Pulmonary artery endothelial cell (primary cell): ENCODE measurements around the gene CETP. TPM values are rescaled to one million over a fixed set of nuclear protein-coding genes. Genes with fewer than 3 reads are reported as not detected.
A peak's percentile ranks its signal among the peaks of the same experiment; 100 is the strongest.
"Not testable (repeated sequence)": the region's sequence is repeated elsewhere in the genome, so short reads cannot be mapped to it uniquely, and the experiment has no call there.

ENCODE experiments used
- DNase-seq: peaks from one replicate; pipeline ENCODE4 v3.0.0-alpha.2; 2011; ENCODE audit warnings: low read depth, low spot score
- total RNA-seq: library from RNA; depleted of rRNA; stranded (reverse); fragments of >200 nt; gene quantifications from 2 replicates; pipeline ENCODE4 v1.2.3, GENCODE V29; 2014

The CETP gene
- total RNA-seq, 1 donor from 2014 or later, result 0.33 TPM

DNA sequence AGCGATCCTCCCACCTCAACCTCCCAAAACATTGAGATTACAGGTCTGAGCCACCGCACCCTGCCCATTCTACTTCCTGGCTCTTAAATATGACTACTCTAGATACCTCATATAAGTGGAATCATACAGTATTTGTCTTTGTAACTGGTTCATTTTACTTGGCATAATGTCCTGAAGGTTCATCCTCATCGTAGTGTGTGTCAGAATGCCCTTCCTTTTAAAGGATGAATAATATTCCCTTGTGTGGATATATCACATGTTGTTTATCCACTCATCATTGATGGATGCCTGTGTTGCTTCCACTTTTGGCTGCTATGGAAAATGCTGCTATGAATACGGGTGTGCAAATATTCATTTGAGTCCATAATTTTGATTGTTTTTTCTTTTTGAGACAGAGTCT, 5.7 kb upstream of the CETP start:
- DNase-seq, result no peak

DNA sequence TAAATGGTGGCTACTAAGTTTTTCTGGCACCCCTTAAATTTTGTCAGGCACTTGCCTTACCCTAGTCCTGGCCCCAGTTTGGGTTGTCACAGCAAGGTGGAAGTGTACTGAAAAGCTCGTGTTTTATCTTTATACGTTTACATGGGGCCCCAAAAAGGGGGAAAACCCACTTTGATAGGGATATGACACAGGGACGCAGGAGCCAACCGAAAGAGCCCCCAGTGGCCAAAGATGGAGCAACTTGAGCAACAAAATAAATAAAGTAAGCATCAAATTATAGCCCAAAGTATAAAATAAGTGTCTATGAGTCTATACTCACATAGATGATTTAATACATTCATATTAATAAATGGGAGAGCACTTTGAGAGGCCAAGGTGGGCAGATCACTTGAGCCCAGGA, 5.0 kb upstream of the CETP start:
- no peak for DNase-seq

DNA sequence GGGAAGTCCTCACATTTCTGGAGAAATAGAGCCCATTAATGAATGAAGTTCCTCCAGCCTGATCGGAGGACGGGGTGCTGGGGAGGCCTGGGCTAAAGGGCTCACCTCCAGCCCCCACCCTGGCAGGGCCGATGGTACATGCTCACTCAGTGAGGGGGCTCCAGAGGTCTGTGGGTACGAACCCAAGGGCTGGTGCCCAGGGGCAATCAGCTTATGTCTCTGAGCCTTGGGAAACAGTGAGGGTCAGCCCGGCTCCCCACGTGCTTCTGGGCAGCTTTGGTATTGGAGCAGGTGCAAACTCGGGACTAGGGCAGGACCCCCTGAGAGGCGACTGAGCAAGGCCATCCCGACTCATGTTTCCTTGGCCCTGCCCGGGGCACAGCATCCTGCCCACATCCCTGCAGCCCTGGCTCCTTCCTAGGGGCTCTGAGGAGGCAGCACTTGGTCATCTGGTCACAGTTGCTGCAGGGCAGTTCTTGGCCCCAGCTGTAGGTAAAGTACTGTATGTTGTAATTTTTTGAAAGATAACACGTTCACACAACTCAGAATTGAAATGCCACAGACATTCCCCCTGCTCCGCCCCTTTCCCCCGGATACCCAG, 969 bp upstream of the CETP start:
- no peak for DNase-seq

DNA sequence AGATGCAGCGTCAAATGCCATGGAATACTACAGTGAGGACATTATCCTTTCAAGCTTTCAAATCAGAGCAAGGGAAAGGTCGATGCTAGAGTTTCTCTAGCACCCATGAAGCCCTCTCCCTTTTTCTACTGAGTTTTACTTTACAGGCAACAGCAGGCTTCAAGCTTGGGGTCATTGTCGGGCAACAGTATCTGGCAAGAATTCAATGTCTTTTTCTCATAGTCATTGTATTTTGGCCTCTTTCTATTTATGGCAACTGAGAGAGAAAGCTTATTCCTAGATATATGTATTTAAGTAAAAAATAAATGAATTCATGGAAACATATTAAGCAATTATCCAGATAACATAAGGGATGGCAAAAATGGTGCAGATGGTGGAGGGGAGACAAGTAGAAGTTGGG, 364 bp upstream of the CETP start:
- DNase-seq, result no peak

DNA sequence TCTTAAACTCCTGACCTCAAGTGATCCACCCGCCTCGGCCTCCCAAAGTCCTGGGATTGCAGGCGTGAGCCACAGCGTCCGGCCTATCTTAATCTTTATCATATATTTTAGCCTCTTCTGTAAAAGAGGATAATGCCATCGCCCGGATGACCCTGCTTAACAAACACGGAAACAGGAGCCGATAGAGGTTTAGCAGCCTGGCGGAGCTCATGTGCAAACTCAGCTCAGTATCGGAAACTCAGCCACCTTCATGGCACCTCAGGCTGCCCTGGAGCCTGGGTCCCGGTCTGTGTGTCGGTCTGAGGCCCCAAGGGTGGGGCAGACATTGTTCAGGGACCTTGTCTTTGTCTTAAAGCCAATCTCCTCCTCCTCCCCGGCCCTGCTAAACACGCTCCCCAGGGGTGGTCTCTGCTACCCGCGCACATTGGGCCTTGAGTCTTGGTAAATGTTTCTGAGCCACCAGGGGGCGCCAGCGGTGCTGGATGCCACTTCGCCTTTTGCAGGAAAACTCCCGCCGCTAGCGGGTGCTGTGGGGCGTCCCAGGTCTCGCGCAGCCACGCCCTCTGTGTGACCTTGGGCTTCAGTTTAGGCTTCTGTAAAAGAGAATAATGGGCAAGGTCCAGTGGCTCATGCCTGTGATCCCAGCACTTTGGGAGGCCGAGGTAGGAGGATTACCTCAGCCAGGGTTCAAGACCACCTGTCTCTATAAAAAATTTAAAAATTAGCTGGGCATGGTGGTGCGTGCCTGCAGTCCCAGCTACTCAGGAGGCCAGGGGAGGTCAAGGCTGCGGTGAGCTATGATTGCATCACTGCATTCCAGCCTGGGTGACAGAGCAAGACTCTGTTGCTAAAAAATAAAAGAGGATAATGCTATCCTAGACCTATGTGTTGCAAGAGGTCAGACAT, 2.7 kb downstream of the CETP start:
- DNase-seq, result peak; percentile 30

DNA sequence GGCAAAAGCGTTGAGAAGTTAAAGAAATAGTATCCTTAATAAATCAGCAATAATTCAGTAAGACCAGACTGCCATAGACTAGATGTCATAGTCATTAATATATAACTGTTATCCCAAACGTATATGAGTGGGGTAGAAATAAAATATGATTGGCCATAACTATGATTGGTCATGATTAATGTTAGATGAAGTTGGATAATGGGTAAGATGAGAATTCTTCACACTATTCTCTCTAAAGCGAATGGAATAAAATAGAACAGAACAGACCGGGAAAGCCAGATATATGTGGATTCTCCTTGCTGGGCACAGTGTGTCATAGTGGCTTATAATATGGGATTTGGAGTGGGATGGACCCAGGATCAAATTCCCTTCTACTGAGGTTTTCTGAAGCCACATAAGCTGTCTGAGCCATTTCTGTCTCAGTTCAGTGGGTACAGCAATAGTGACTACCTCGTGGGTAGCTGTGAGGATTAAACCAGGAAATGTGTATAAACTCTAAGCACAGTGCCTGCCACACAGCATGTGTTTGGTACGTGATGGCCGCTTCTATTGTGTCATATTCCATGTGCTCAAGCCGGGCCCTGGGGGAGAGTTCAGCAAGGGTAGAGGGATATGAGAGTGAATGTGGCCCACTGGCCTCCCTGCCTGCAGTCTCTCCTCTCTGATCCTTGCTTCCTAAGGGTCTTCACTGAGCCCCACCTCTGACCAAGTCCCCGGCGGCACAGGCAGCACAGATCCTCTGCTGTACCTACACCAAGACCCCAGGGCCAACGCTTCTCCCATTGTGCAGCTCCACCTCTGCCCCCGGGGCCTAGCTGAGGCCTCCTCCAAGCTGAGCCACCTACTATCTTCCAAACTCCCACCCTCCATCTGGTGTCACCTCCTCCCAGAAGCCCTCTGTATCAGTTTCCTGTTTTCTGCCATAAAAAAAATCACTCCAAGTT, 3.7 kb downstream of the CETP start:
- DNase-seq, result no peak

DNA sequence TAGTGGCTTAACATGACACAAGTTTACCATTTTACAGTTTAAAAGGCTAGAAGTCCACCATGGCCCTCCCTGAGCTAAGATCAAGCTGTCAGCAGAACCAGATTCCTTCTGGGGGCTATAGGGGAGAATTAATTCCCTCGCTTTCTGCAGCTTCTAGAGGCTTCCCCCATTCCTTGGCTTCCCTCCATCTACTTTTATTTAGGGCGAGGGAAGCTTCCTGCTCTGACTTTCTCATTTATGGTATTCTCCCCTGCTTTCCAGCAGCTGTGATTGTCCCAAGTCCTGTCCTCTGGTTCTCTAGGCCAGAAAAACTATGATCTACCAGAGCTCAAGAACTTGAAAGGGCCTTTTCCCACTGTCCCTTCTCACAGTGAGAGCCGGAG, 4.3 kb downstream of the CETP start:
- DNase-seq, result no peak

DNA sequence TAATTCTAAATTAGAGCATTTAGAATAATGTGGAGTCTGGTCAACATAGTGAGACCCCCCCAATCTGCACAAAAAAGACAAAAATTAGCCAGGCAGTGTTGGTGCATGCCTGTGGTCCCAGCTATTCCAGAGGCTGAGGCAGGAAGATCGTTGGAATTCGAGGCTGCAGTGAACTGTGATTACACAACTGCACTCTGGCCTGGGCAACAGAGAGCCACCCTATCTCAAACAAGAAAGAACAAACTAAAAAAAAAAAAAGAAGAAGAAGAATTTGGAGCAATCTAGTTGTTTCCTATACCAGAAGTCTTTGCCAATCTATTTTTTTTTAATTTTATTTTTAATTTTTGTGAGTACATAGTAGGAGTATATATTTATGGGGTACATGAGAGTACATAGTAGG, 6.0 kb downstream of the CETP start:
- DNase-seq, result no peak

DNA sequence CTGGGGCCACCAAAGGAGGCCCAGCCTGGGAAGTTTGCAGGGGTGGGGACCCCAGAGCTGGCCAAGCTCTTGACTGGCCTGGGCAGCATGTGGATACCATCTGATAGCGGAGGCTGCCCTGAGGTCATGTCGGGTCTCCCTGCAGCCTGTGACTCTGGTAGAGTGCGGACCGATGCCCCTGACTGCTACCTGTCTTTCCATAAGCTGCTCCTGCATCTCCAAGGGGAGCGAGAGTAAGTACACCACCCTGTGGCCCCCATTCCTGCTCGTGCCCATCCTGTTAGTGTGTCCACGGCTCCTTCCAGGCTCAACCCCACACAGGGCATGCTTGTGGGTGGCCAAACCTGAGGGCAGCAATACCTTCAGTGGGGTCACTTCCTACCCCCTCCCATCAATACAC, 8.0 kb downstream of the CETP start:
- DNase-seq, result no peak

DNA sequence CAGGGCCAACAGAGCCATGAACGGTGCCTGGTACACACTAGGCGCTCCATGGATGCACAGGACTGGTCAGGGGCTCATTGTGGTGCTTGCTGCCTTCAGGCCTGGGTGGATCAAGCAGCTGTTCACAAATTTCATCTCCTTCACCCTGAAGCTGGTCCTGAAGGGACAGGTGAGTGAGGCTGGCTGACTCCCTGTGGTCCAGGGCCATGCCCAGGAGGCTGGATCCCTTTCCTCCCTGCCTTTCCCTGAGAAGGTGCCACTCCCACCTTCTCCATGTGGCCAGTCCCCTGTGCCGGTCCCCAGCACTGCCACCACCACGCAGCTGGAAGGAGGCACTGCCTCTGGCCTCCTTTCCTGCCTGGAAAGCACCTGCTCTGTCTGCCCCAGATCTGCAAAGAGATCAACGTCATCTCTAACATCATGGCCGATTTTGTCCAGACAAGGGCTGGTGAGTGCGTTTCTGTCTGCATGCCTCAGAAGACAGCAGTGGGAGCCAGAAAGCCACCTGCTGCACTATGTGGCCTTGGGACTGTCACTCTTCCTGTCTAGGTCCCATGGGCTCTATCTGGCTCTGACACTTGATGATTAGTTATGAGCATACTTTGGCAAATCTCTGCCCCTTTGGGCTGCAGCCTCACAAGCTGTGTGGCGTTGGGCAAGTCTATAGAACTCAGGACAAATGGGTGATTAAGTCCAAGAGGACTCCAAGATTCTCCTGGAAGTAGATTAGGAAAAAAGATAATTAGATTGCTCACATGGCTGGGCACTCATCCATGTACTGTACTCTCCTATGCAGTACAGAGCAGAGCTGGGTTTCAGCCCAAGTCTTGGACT, 9.4 kb downstream of the CETP start:
- no peak for DNase-seq

DNA sequence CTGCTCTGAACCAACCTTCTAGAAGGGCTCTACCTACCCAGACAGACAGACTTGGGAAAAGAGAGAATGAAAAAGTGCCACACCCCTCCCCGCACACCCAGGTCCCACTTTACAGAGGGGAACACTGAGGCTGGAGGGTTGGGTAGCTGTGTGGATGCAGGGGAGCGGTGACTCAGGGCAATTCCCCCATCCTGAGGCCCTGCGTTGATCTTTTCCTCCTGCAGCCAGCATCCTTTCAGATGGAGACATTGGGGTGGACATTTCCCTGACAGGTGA, 10.0 kb downstream of the CETP start:
- DNase-seq, result no peak

DNA sequence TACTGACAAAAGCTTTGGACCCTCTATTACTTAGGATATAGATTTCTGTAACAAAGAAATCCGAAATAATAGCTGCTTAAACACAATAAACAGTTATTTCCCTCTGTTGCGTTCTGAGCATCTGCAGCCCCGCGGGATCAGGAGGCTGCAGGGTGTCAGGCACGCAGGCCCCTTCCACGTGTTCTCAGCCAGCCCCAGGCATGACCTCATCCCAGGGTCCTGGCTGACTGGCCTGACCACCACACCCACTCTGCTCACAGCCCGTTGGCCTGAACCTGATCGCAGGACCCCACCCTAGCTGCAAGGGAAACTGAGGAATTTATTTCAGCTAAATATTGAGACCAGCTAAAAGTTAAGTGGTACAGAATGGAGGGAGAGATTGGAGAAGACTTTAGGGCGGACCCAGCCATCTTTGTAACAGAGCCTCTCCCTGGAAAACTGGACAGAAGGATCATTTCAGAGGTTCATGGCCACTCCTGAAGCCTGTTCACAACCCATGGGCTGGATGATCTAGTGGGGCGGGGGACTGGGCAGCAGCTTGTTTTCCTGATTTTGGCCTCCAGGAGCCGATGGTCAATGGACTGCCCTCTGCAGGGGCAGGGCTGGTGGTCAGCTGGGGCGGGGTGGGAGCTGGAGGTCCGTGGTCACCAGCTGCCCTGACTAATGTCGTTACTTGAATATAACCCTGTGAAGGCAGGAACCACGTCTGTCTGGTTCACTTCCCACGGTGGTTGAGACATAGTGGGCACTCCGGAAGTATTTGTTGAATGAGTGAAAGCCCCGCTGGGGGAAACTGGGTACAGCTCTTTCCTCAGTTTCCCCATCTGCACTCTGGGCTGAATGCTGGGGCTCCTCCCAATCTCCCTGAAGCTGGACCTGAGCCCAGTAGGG, 10.9 kb downstream of the CETP start:
- DNase-seq, result no peak

DNA sequence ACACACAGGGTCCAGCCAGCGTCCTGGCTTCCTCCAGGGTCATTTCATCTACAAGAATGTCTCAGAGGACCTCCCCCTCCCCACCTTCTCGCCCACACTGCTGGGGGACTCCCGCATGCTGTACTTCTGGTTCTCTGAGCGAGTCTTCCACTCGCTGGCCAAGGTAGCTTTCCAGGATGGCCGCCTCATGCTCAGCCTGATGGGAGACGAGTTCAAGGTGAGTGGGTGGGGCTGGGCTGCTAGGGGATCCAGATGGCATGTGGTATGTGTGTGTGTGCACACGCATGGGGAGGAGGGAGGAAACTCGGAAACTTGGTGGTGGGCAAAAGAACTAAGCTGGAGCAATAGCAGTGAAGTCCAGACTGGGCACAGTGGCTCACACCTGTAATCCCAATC, 11.5 kb downstream of the CETP start:
- DNase-seq, result no peak

DNA sequence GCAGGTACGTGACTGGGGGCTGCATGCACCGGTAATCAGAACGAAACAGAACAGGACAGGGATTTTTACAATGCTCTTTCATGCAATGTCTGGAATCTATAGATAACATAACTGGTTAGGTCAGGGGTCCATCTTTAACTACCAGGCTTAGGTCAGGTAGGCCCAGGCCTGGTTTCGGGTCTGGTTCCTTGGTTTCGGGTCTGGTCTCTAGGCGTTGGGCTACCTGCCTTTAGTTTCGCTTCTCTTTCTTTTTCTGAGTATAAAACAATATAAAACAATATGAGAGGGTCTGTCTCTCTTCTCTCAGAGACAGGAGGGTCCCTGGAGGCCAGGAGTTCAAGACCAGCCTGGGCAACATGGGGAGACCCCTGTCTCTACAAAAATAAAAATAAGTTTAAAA, 12.1 kb downstream of the CETP start:
- not testable (repeated sequence) for DNase-seq

DNA sequence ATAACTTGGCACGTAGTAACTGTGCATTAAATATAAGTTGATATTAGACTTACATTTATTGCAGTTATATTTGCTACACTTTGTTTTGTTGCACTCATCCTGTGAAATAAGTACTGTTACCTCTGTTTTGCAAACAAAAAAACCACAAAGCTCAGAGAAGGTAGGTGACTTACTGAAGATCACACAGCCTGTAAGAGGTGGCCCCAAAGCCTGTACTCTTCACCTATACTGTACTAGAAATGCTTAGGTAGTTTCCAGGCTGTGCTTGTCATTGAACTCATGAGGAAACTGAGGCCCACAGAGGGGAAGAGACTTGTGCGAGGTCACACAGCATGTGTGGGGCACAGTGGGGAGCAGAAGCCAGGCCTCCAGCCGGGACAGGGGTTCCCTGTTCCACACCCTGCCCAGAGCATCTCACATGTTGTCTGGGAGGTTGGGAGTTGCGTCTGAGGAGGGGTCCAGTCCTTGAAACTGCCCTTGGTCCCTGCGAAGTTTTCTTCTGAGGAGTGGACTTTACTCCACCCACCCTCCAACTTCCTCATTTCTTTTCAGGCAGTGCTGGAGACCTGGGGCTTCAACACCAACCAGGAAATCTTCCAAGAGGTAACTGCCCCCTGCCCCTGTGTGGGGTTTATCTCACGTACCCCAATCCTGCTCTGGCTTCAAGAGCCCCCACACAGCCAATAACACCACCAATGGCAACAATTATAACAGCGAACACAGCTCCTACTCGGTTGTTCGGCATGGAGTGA, 13.0 kb downstream of the CETP start:
- DNase-seq, result no peak

DNA sequence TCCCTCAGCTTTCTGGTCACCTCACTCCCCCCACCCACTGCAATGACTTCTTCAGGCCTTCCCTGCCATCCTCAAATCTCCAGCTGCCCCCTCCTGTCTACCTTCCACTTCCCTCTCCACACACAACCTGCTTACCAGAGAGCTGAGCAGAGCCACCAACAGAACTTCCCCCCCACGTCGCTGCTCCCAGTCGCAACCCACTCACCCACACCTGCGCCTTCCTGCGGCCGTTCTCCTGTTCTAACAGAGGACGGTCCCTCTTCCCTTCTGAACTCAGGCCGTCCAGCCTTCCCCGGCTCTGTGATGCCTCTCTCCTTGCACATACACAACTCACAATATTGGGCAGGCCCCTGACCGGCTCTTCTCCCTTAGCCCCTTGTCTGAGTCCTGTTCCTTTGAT, 14.0 kb downstream of the CETP start:
- DNase-seq, result no peak

DNA sequence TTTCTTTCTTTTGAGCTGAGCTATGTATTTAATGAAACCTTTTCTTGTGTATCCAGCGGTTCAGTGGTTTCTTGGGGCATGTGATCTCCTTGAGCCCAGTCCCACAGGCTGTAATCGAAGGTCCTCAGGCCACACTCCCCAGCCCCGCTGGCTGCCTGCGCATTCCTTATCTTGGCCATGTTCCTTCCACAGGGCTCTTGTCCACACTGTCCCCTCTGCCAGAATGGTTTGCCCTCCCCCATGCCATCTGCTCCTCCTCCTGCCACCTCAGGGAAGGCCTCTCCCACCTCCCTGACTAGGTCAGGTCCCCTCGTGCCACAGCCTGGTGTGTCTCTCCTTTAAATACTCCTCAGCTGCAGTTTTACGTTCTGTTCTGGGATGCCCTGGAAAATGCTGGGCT, 15.5 kb downstream of the CETP start:
- no peak for DNase-seq

DNA sequence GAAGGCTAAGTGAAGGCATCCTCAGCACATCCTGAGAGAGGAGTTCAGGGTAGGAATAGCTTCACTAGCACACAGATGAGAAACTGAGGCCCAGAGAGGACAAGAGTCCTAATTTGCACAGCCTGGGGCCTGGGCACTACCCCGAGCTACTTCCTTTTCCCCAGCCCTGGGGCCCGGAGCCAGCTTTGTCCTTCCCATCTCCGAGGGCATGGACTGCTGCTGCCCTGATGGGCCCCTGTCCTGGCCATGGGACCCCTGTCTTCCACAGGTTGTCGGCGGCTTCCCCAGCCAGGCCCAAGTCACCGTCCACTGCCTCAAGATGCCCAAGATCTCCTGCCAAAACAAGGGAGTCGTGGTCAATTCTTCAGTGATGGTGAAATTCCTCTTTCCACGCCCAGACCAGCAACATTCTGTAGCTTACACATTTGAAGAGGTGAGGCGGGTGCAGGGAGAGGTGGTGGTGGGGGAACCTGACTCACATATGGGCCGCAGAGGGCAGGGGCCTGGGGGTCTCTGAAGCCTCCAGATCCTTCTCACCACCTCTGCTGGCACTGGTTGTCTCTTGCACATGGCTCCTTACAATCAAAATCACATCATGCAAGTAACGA, 16.2 kb downstream of the CETP start:
- no peak for DNase-seq

DNA sequence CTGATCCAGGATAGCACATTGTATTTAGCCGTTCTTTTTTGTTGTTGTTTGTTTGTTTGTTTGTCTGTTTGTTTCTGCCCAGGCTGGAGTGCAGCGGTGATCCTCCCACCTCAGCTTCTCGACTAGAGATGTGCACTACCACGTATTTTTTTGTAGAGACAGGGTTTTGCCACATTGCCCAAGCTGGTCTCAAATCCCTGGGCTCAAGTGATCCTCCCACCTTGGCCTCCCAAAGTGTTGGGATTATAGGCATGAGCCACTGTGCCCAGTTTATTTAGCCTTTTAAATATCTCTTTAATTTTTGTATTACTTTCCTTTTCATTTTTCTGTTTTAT, 18.4 kb downstream of the CETP start:
- DNase-seq, result no peak
